NCI-H2081 (cell line): ENCODE results near the gene RPLP1.

Experiments used
- DNase-seq, 2 experiments: peaks; one replicate each; lab custom pipeline; 2025; lab: John Stamatoyannopoulos, UW

RPLP1 gene

DNA sequence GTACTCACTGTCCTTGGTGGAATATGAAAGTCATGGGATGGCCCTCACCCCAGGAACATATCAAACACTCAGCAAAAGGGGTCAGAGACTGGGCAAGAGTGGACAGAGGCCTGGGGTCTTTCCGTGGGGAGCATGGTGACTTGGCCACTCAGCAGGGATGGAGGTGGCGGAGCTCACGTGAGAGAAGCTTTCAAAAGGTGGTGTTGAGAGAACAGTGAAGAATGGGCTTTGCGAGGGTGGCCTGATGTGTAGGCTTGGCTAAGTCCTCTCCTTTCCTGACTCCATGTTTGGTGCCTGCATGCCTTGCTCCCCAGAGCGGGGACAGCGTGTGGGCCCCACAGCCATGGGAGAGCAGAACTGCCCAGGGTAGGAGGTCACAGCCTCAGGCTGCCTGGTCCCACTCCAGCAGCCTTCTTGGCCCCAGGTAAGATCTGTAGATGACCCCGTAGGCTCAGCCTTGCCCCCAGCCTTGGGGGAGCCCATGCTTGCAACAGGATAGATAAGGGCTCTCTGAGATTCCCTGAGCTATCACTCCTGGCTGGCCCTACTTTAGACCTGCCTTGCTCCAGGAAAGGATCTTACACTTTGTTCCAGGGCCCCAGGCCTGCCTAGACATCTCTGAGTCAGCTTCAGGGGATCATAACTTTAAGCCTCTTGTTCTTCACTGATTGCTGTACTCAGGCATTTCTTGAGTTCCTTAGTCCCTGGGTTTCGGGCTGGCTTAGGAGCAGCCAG lies 17.0 kb downstream of the RPLP1 start:
- no peak for DNase-seq

DNA sequence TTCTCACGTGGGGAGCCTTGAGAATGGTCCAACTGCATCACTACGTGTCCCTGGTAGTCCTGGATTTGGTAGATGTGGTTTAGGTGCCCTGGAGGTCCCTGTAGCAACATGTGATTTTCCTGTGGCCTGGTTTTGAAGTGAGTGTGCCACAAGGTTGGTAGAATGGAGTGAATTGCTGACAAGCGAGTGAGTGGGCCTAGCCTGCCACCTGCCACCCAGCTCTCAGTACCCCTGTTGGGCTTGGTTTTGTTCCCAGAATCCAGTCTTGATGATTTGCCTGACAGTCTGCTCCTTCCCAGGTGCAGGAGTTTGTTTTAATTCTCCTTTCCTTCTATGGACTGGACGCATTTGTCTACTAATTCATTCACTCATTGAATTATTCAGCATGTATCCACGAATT lies 19.4 kb downstream of the RPLP1 start:
- peak in 1 of 2 experiments; percentile 25 for DNase-seq

- DNase-seq, result no peak
Measured at GRCh38 chr15:69472562-69472961, 19.9 kb downstream of the RPLP1 start.

GRCh38 chr15:69474291-69474690 lies 21.7 kb downstream of the RPLP1 start:
- no peak for DNase-seq

DNA sequence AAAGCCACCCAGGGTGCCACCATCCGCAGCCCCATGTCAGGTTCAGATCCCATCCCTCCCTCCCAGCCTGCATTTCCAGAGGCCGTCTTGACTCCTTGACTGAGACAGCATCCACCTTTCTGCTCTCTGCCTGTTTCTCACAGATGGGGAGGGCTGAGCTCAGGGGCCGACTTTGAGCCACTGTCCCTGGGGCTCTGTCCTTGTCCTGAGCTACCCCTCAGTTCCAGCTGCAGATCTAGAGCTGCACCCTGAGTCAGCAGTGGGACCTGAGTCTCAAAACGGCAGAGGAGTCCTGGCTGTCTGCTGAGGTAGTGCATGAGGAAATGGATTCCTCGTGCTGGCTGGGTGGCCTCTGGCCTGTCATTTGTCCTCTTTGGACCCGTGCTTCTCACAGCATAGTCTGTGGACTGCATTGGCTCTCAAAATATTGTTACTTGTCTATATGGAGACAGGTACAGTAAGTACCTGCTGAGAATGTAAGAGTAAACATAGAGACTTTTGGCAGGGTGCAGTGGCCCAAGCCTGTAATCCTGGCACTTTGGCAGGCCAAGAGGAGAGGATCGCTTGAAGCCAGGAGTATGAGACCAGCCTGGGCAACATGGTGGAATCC lies 22.3 kb downstream of the RPLP1 start:
- no peak for DNase-seq

GRCh38 chr15:69475769-69476358 lies 23.2 kb downstream of the RPLP1 start:
- peak; percentile 63 for DNase-seq

GRCh38 chr15:69476704-69477473 lies 24.3 kb downstream of the RPLP1 start:
- DNase-seq, result no peak

DNA sequence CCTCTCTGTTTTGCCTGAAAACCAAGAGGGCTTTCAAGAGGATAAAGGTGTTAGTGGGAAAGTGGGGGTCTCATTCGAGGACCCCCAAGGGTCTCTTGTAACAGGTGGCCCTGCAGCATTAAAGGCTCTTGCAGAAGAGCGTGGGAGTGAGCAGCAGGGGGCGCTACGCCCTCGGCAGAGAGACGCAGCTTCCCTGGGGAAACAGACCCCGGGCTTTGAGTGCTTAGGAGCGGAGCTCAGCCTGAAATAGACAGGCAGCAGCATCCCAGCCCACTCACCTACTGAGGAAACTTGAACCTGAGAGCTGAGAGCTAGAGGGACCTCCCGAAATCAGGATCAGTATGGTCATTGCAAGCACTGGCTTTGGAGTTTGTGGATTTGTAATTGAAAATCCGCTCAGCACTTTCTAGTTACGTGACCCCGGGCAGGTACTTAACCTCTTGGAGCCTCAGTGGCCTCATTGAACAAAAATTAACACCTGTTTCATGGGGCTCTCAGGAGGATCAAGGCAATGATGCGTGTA lies 25.7 kb downstream of the RPLP1 start:
- DNase-seq, result peak; percentile 66 to 76

DNA sequence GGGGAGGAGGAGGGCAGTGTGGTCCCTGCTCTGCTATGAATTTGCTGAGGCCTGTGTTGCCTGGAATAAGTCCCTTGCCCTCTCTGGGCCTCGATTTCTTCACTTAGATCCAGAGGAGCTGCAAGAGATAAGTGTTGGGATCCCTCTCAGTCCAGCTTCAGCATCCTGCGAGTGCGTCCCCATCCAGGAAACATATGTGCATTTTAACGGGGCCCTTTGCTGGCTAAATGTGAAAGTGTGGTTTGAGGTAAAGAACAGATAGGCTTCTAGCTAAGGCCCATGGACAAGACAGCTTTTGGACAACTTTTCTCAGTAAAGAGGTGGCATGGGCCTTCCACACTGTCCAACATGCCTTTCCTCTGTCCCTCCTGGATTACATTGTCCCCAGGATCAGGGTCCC lies 26.5 kb downstream of the RPLP1 start:
- no peak for DNase-seq

DNA sequence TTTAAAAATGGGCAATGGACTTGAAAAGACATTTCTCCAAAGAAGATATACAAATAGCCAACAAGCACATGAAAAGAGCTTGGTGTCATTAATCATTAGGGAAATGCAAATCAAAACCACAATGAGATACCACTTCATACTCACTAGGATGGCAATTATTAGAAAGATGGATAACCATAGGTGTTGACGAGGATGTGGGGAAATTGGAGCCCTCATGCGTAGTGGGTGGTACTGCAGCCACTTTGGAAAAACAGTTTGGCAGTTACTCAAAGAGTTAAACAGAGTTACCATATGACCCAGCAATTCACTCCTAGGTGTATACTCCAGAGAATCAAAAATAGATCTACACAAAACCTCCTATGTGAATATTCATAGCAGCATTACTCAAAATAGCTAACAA lies 27.4 kb downstream of the RPLP1 start:
- DNase-seq, result no peak

DNA sequence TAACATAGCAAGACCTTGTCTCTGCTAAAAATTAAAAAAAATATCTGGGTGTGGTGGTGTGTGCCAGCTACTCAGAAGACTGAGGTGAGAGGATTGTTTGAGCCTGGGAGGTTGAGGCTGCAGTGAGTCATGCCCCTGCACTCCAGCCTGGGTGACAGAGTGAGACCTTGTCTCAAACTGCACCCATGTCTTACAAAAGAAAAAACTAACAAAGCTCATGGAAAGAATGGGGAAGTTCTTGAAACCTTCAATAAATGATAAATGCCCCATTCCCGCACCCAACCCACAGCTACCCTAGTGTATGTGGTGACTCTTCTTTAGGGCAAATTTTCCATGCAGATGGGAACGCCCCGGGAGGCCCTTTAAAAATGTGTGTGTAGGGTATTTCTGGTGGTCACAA lies 28.3 kb downstream of the RPLP1 start:
- no peak for DNase-seq

DNA sequence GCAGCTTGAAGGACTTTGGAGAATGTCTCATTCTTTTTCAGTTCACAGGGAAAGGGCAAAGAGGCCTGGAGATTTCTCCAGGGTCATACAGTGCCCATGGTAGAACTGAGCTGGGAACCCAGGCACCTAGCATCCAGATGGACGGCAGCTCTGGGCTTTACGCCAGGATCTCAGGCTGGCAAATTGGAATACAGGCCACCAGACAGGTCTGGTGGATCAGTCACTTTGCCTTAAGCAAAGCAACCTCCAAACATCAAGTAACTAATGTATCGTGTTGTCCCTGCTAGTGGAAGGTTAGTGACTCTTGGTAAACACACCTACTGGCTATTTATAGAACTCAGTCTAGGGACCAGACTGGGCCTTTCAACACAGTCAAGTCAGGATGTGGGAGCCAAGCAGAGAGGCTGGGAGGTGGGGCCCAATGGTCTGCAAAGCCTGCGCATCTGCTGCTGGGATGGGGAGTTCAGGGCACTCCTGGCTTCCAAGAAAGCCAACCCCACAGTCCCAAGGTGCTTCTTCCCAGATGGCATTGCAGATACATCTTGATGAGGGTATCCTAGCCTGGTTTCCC lies 30.2 kb downstream of the RPLP1 start:
- peak in 1 of 2 experiments; percentile 44 for DNase-seq

DNA sequence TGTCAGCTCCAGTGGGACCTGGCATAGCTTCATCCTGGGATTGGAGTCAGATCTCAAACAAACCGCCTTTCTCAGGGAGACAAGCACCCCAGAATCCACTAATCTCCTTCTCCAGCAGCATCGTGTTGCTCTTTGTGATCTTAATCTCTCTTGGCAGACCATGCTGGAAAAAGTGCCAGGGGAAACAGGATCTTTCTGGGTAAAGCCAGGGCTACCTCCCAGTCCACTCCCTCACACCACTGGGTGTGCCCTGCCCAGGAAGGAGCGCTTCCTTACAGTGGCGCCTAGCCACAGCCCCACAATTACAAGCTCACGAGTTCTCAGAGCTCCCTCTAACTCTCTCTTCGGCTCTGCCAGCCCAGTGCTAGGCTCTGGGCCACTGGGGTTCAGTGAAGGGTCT lies 32.2 kb downstream of the RPLP1 start:
- no peak for DNase-seq

- no peak for DNase-seq
Measured at GRCh38 chr15:69486481-69487110, 34.0 kb downstream of the RPLP1 start.

DNA sequence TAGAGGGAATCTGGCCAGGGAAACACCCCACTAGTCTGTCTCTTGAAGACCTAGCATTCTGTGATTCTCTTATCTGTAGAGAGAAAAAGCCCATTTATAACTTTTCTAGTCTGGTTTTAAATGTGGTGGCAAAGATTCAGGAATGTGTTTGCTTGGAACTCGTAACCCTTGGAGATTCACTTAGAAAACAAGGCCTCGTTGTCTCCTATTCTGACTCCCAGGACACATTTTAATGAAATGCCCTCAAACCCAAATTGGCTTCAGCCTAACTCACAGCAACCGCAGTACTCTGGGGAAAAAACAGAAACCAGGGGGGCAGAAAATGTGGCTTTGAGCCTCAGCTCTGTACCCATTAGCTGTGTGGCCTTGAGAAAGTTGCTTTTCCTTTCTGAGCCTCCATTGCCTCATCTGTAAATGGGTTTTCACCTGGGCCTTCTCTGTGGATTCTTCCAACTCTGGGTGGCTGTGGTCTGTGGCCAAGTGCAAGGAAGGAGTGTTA lies 36.5 kb downstream of the RPLP1 start:
- DNase-seq, result no peak

GRCh38 chr15:69490356-69491037 lies 37.9 kb downstream of the RPLP1 start:
- DNase-seq, result no peak

DNA sequence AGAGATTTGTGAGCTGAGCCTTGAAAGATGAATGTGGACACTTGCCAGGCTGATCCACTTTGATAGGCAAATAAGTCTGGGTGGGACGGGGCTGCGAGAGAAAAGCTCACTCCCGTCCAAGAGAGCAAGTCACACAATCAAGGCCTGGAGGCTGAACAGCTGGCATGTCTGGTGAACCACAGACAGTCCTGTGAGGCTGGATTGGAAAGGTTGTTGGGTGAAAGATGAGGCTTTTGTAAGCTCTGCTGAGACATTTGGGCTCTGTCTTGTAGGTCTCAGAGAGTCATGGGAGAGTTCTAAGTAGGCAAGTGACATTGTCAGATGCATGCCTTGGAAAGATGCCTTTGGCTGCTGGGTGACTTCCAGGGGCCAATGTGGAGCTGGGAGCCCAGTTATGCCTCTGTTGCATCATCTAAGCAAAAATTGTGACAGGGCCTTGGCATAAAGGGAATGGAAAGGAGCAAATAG lies 38.5 kb downstream of the RPLP1 start:
- DNase-seq, result no peak

GRCh38 chr15:69493406-69493805 lies 40.8 kb downstream of the RPLP1 start:
- DNase-seq, result no peak

GRCh38 chr15:69496001-69496400 lies 43.4 kb downstream of the RPLP1 start:
- peak in 1 of 2 experiments; percentile 51 for DNase-seq

- DNase-seq, result no peak
Measured at GRCh38 chr15:69497076-69497475, 44.5 kb downstream of the RPLP1 start.

DNA sequence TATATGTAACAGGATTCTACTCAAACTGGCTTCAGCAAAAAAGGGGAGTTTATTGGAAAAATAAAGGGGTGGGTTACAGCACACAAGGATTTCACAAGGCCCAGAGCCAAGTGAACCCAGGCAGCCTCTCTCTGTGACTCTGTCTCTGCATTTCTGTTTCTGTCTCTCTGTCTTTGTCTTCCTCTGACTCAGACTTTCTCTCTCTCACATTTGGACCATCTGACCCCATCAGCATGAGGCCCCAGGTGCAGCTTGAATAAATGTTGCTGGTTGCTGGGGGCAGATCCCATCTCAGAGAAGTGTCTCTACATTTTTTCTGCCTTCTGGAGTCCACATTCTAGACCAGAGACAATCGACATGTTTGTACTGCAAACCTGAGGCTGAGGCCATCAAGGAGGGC lies 45.0 kb downstream of the RPLP1 start:
- no peak for DNase-seq
